CD4-positive, alpha-beta T cell (primary cell): Measurements from ENCODE around the gene SMCO2. TPM values are rescaled to one million over a fixed set of nuclear protein-coding genes. Genes with fewer than 3 reads are reported as not detected.

Experiments
- ATAC-seq: fragments of 200-7000 bp; cut with Tn5 transposase; one replicate; pipeline ENCODE4 v1.10.0; 2022; ENCODE audit warnings: mild to moderate bottlenecking; ENCODE audit not compliant: poor library complexity
- CTCF ChIA-PET: fragments of 350-600 bp; sonication (Branson Sonifier 250); formaldehyde crosslinking; loops from one replicate; lab custom pipeline; 2021; ENCODE audit warnings: antibody characterized with exemption, inconsistent platforms; lab: Charles Lee
- POLR2A ChIA-PET: fragments of 350-600 bp; sonication (Branson Sonifier 250); formaldehyde crosslinking; loops from one replicate; lab custom pipeline; 2021; ENCODE audit warnings: antibody characterized with exemption, inconsistent platforms; lab: Charles Lee
- DNase-seq, 14 experiments: peaks; one replicate each; pipeline ENCODE4 v3.0.0-alpha.2; 2013 to 2020; ENCODE audit warnings: mixed read lengths in 2 of 14
- H3K27ac ChIP-seq, 2 donors: one replicate each; pipeline versions ENCODE4 v1.5.1 to v1.7.0; 2013; ENCODE audit warnings: low read length in 2 of 2, low read depth in 1 of 2, mild to moderate bottlenecking in 1 of 2
- H3K27me3 ChIP-seq, 2 experiments: 1 replicate in 1 of 2; 2 replicates in 1 of 2; pipeline versions ENCODE4 v1.6.1 to v1.7.0; 2013; ENCODE audit warnings: low read length in 2 of 2, control low read depth in 1 of 2, mild to moderate bottlenecking in 1 of 2, moderate library complexity in 1 of 2; ENCODE audit not compliant: insufficient read depth in 2 of 2, control insufficient read depth in 1 of 2
- H3K36me3 ChIP-seq: one replicate; pipeline ENCODE4 v1.6.1; 2013; ENCODE audit warnings: low read length, control low read depth; ENCODE audit not compliant: insufficient read depth
- H3K4me1 ChIP-seq: one replicate; pipeline ENCODE4 v1.6.1; 2013; ENCODE audit warnings: low read length, control low read depth; ENCODE audit not compliant: insufficient read depth
- H3K4me3 ChIP-seq: one replicate; pipeline ENCODE4 v1.5.1; 2013; ENCODE audit warnings: mild to moderate bottlenecking, low read length, moderate library complexity
- H3K9me3 ChIP-seq, 2 experiments: 1 replicate in 1 of 2; 2 replicates in 1 of 2; pipeline versions ENCODE4 v1.6.1 to v1.7.0; 2013; ENCODE audit warnings: low read length in 2 of 2, mild to moderate bottlenecking in 2 of 2, control low read depth in 1 of 2, moderate library complexity in 1 of 2; ENCODE audit not compliant: control insufficient read depth in 1 of 2, insufficient read depth in 1 of 2
- H3K27ac Mint-ChIP-seq: one replicate; pipeline ENCODE4 v1.8.0; 2020; ENCODE audit warnings: mixed read lengths
- H3K27me3 Mint-ChIP-seq: one replicate; pipeline ENCODE4 v1.8.0; 2021; ENCODE audit warnings: mixed read lengths
- H3K36me3 Mint-ChIP-seq: one replicate; pipeline ENCODE4 v1.8.0; 2021; ENCODE audit warnings: low read depth, mixed read lengths
- H3K4me1 Mint-ChIP-seq: one replicate; pipeline ENCODE4 v1.8.0; 2021; ENCODE audit warnings: low read depth, mixed read lengths
- H3K4me3 Mint-ChIP-seq: one replicate; pipeline ENCODE4 v1.8.0; 2020; ENCODE audit warnings: mild to moderate bottlenecking, mixed read lengths
- H3K9me3 Mint-ChIP-seq: one replicate; pipeline ENCODE4 v1.8.0; 2020; ENCODE audit warnings: mixed read lengths
- CTCF ChIP-seq: fragments of 200-600 bp; IDR thresholded peaks from one replicate; pipeline ENCODE4 v1.8.0; 2022; ENCODE audit warnings: antibody characterized with exemption, mild to moderate bottlenecking
- intact Hi-C, 2 experiments: fragments of 100-400 bp; cut with DNase I in 1 of 2; cut with micrococcal nuclease in 1 of 2; formaldehyde crosslinking; loops; one replicate each; pipeline versions ENCODE4 v1.15.1 to v1.9.0; 2023 to 2025; cut with DNase I, micrococcal nuclease
- total RNA-seq, 174 experiments: library from RNA in 2 of 174; stranded (reverse) in 2 of 174; gene quantifications; one replicate each; pipeline ENCODE4 v1.2.3 and lab custom pipeline; 2021 to 2026

SMCO2 gene
- total RNA-seq, 2 experiments from 2014 or later, result not detected

- no peak for TF ChIP-seq CTCF
- DNase-seq (no peak), ATAC-seq (no peak)
- no peak overlapping the region for H3K27ac Mint-ChIP-seq
- no peaks in the 10 kb centered on the region for H3K9me3 Mint-ChIP-seq
- H3K27me3 ChIP-seq, result no peaks in the 10 kb centered on the region
- no peak overlapping the region for H3K27ac ChIP-seq
- CTCF ChIA-PET, result no interaction called here
- peaks cover 15% of the 10 kb centered on the region for H3K4me1 ChIP-seq
- H3K36me3 Mint-ChIP-seq, result no peaks in the 10 kb centered on the region
- H3K9me3 ChIP-seq, result no peaks in the 10 kb centered on the region
- peaks cover 18% of the 10 kb centered on the region for H3K4me1 Mint-ChIP-seq
- no peak overlapping the region for H3K4me3 ChIP-seq
- POLR2A ChIA-PET, result no interaction called here
- H3K27me3 Mint-ChIP-seq, result no peaks in the 10 kb centered on the region
- H3K36me3 ChIP-seq, result no peaks in the 10 kb centered on the region
- intact Hi-C loops, result no loop called here
- H3K4me3 Mint-ChIP-seq, result no peak overlapping the region
Measured at GRCh38 chr12:27537855-27538675, 91.5 kb downstream of the SMCO2 start.

- ATAC-seq (no peak), DNase-seq (no peak)
- Histone ChIP-seq H3K27me3 (no peaks in the 10 kb centered on the region), H3K27ac (no peak overlapping the region), H3K4me1 (peaks cover 5% of the 10 kb centered on the region), H3K36me3 (no peaks in the 10 kb centered on the region), H3K9me3 (no peaks in the 10 kb centered on the region), H3K4me3 (no peak overlapping the region)
- Mint-ChIP-seq H3K4me1 (peaks cover 8% of the 10 kb centered on the region), H3K27me3 (peaks cover 1% of the 10 kb centered on the region), H3K9me3 (no peaks in the 10 kb centered on the region), H3K4me3 (no peak overlapping the region), H3K36me3 (no peaks in the 10 kb centered on the region), H3K27ac (no peak overlapping the region)
- ChIA-PET CTCF (interaction anchor here (0.9 kb wide), 1 partner anchor 9 kb away, joined by 5 read pairs; no protein-coding TSS in a partner anchor), POLR2A (interaction anchor here (1.0 kb wide), 1 partner anchor 16 kb away, joined by 5 read pairs; the partner anchor contains the start of gene PPFIBP1)
- intact Hi-C loops, result no loop called here
- TF ChIP-seq CTCF, result no peak
Measured at GRCh38 chr12:27539191-27539631, 92.7 kb downstream of the SMCO2 start.

GRCh38 chr12:27541031-27541719, 94.6 kb downstream of the SMCO2 start:
- ATAC-seq (no peak), DNase-seq (no peak)
- CTCF ChIA-PET, result no interaction called here
- no peak overlapping the region for H3K27ac Mint-ChIP-seq
- H3K9me3 ChIP-seq, result no peaks in the 10 kb centered on the region
- no peaks in the 10 kb centered on the region for H3K36me3 Mint-ChIP-seq
- H3K4me1 ChIP-seq, result no peaks in the 10 kb centered on the region
- no peaks in the 10 kb centered on the region for H3K36me3 ChIP-seq
- H3K27ac ChIP-seq, result no peak overlapping the region
- POLR2A ChIA-PET, result no interaction called here
- peaks cover 5% of the 10 kb centered on the region for H3K27me3 Mint-ChIP-seq
- H3K27me3 ChIP-seq, result no peaks in the 10 kb centered on the region
- intact Hi-C loops, result no loop called here
- no peak for TF ChIP-seq CTCF
- H3K4me3 Mint-ChIP-seq, result no peak overlapping the region
- no peak overlapping the region for H3K4me3 ChIP-seq
- H3K9me3 Mint-ChIP-seq, result peaks cover 2% of the 10 kb centered on the region
- H3K4me1 Mint-ChIP-seq, result no peaks in the 10 kb centered on the region
